Measurements from ENCODE around the gene SHISA8. TPM values are rescaled to one million over a fixed set of nuclear protein-coding genes. Genes with fewer than 3 reads are reported as not detected.

SHISA8 gene
- total and polyA plus RNA-seq, 10 of the 15 experiments (the other 5 are each of a cell fraction or from before 2014, with no cell fraction given): 0.06 to 10.1 (median 0.25) TPM

DNA sequence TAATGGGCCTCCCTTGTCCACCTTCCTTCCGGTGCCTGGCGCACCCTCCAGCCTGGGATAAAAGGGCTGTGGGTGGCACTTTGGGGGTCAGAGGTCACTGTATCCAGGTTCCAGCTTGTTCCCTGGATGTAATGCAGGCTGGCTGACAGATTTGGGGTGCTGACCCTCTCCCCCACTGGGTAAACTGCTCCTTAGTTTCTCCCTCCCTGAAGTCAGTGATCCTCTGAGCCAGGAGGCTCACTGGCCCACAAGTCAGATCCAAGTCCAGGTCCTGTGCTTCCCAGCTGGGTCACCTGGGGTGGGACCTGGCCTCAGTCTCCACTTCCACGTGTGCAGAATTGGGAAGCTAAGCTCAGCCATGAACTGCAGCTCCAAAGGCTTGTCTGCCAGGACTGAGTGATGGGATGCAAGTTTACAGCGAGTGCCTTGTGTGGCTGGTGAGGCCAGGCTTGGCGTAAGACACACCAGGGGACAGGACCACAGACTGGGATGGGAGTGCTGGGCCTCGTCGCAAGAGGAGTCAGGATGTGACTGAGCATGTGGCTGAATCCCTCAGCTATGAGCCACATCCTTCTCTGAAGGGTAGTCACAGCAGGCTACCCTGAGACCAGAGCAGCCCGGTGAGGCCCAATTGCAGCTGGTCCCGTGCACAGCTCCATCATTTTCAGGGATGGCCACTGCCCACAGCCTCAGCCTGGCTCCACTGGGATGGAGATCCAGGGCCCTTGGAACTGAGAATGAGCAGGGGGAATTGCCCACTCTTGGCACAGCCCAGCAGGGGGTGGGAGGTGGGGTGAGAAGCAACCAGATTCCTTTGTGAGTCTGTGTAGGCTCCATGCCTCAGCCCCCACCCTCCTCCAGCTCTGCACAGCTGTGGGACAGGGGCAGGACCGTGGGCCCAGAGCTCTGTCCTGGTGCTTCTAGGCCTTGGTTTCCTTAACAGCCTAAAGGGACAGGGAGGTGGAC is 7.2 kb downstream of the SHISA8 start (continued):
- peak; percentile 77; the same call in 1 of the 2 replicates for TF ChIP-seq POLR2A (IDR thresholded peaks at IDR 0.05; ENCODE audit: low read depth, low read length)
- TF ChIP-seq CHD1 (IDR thresholded peaks at IDR 0.05; ENCODE audit: low read depth, low read length): no peak
- TF ChIP-seq EP300 (IDR thresholded peaks at IDR 0.05; ENCODE audit: borderline replicate concordance in 1 of 2, control insufficient read depth in 1 of 2, low read depth in 2 of 2, low read length in 2 of 2): no peak
- TF ChIP-seq MXI1 (IDR thresholded peaks at IDR 0.05; ENCODE audit: low read depth, low read length): no peak
- no peak for TF ChIP-seq MTA2 (IDR thresholded peaks at IDR 0.05; ENCODE audit: low read depth)
- no peak for TF ChIP-seq MEF2A (IDR thresholded peaks at IDR 0.05; ENCODE audit: insufficient read depth, low read depth, low read length)
- no peak for TF ChIP-seq HDAC2 (IDR thresholded peaks at IDR 0.05)

DNA sequence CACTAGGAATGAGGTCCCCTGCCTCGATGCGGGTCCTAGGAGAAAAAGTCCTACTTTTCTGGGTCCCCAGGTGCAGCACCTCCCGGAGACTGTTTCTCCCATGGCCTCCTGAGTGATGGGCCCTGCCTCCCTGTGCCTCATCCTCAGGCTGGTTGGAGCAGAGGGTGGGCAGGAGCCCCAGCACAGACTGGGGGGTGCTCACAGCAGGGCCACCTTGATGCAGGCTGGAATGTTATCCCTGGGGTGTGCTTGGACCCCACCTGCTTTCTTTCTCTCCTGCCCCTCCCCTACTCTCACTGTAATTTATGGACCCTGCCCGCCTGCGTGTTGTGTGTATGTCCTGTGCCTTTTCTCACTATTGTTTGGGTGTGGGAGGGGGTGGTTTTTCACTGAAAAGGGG is 8.1 kb downstream of the SHISA8 start:
- ATAC-seq (no peak), FAIRE-seq (no peak), DNase-seq (ENCODE audit: low read depth, low spot score) (no peak)
- RAD21 ChIA-PET (ENCODE audit: unreplicated experiment): no interaction called here
- POLR2A ChIA-PET: interaction anchor here (1.5 kb wide), 1 partner anchor 10 kb away, joined by 5 read pairs; no protein-coding TSS in a partner anchor
- H2AFZ ChIP-seq (ENCODE audit: control insufficient read depth, low read depth, low read length): no peak overlapping the region
- H3K79me2 ChIP-seq (ENCODE audit: control insufficient read depth, insufficient read depth, low read length): no peaks in the 10 kb centered on the region
- SMC1A ChIA-PET (ENCODE audit: uncharacterized antibody, unreplicated experiment): interaction anchor here (2.5 kb wide), 1 partner anchor 33 kb away, joined by 15 read pairs; no protein-coding TSS in a partner anchor
- peaks cover 4 to 6% of the 10 kb centered on the region in 2 experiments; a peak in 3 of 4 replicates for H3K27me3 ChIP-seq (replicated peaks in 1 of 2; ENCODE audit: control insufficient read depth in 2 of 2, insufficient read depth in 2 of 2, low read length in 1 of 2)
- H3K4me2 ChIP-seq (ENCODE audit: control insufficient read depth, insufficient read depth): no peak overlapping the region
- H4K20me1 ChIP-seq (ENCODE audit: control insufficient read depth, insufficient read depth): no peaks in the 10 kb centered on the region
- H3K4me1 ChIP-seq (ENCODE audit: control insufficient read depth, insufficient read depth, low read length): peaks cover 12% of the 10 kb centered on the region
- 98% methylated on average over 5 of the region's 5 CpGs for WGBS (ENCODE audit: insufficient coverage, insufficient replicate concordance, low lambda C conversion rate, missing lambda C conversion rate)
- in situ Hi-C loops (cut with MboI): no loop called here
- H3K36me3 ChIP-seq (ENCODE audit: control insufficient read depth in 2 of 2, insufficient read depth in 2 of 2, low read length in 1 of 2): peaks cover 20 to 25% of the 10 kb centered on the region in 2 experiments; a peak in 3 of 4 replicates
- no peak overlapping the region for H3K4me3 ChIP-seq
- CTCF ChIA-PET: interaction anchor here (0.6 kb wide), 1 partner anchor 160 kb away, joined by 3 read pairs; no protein-coding TSS in a partner anchor
- H3K27ac ChIP-seq (ENCODE audit: control insufficient read depth, insufficient read depth): no peak overlapping the region
- intact Hi-C loops (cut with micrococcal nuclease; ENCODE audit: unreplicated experiment): no loop called here
- no peaks in the 10 kb centered on the region for H3K9me3 ChIP-seq (replicated peaks; ENCODE audit: control insufficient read depth, insufficient read depth, low read length)
- TF ChIP-seq SUZ12 (IDR thresholded peaks at IDR 0.05; ENCODE audit: unreplicated experiment): no peak
- 0 out of 2 replicates have a peak, but pooled peaks have one; percentile 34 for TF ChIP-seq BACH1 (IDR thresholded peaks at IDR 0.05; ENCODE audit: borderline replicate concordance)
- 0 out of 2 replicates have a peak, but pooled peaks have one; percentile 16 for TF ChIP-seq POLR2AphosphoS5 (IDR thresholded peaks at IDR 0.05; ENCODE audit: low read length)
- TSS peak; percentile 70 for BruUV-seq (replicated peaks)
- no peak overlapping the region for H3K9ac ChIP-seq (ENCODE audit: control insufficient read depth, insufficient read depth, low read length)
